Measurements from ENCODE around the gene RALGPS2.

Gene RALGPS2

DNA sequence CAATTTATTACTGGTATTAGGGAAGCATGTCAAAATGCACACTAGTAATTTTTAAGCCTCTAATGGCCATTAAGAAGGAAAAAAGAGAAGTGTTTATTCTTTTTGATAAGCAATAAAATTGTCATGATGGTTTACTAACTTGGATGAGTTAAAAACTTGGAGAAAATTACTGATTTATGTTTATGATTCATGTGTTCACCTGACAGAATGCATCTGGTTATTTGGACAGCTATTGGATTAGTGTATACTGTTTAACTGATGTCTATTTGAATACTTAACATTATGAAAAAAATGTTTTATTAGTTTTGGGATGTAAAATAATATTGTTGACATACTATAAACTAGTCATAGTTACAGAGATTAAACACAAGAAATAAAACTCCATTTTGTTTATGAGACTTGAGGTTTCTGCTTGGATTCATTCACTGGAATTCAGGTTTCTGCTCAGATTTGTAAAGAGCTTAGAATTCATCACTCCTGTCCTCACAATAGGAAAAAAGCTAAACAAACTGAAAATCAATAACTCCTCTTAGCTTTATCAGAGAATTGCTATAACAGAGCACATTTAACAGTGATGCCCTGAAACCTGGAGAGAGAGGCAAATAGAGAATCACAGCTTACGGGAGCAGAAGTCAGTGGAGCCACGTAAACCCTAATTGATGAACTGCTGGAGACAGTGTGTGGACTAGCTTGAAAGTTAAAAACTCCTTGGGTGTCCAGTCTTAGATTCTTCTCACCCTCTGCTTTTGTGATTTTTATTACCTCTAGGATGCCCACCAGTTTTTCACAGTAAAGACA lies 56.7 kb downstream of the RALGPS2 start:
- Histone ChIP-seq H3K4me1 (ENCODE audit: control insufficient read depth in 2 of 2, insufficient read depth in 1 of 2, low read depth in 1 of 2, low read length in 2 of 2) (no peaks in the 10 kb centered on the region), H2BK5ac (ENCODE audit: low read length) (no peak overlapping the region), H2BK12ac (ENCODE audit: low read length) (no peak overlapping the region), H2AK5ac (ENCODE audit: low read depth, low read length) (no peak overlapping the region), H3K23ac (ENCODE audit: low read depth, low read length, poor library complexity) (no peak overlapping the region), H3K27me3 (ENCODE audit: control insufficient read depth in 3 of 3, insufficient read depth in 3 of 3, low read depth in 1 of 3, low read length in 3 of 3) (no peaks in the 10 kb centered on the region), H2BK15ac (ENCODE audit: low read length) (no peak overlapping the region), H2BK120ac (ENCODE audit: low read depth, low read length) (no peak overlapping the region), H3K9me3 (replicated peaks in 1 of 2; ENCODE audit: control insufficient read depth in 2 of 2, insufficient read depth in 1 of 2, low read depth in 1 of 2, low read length in 2 of 2) (peaks cover 0 to under 1% of the 10 kb centered on the region in 2 donors), H3K14ac (ENCODE audit: low read length) (no peak overlapping the region), H3K79me1 (ENCODE audit: low read depth, low read length) (no peaks in the 10 kb centered on the region), H4K91ac (ENCODE audit: low read depth, low read length, poor library complexity) (no peak overlapping the region), H3K36me3 (replicated peaks in 1 of 2; ENCODE audit: control insufficient read depth in 2 of 2, insufficient read depth in 2 of 2, low read length in 2 of 2) (peaks cover 0 to 30% of the 10 kb centered on the region in 2 donors), H3K27ac (replicated peaks; ENCODE audit: low read length) (no peak overlapping the region), H3K9ac (ENCODE audit: low read depth, low read length, poor library complexity) (no peak overlapping the region), H3K18ac (ENCODE audit: low read length) (no peak overlapping the region), H3K4me3 (ENCODE audit: low read length in 2 of 2) (no peak overlapping the region), H3K4me2 (ENCODE audit: insufficient read depth, low read length, poor library complexity, severe bottlenecking) (no peak overlapping the region), H4K8ac (ENCODE audit: low read depth, low read length) (no peak overlapping the region), H2AFZ (ENCODE audit: low read length) (no peak overlapping the region), H3K4ac (ENCODE audit: low read length) (no peak overlapping the region)
- WGBS, 2 donors (ENCODE audit: extremely low coverage in 2 of 2, insufficient read length in 2 of 2, insufficient replicate concordance in 1 of 2), result no CpG with 5 or more reads among the region's 2 CpGs
- DNase-seq (ENCODE audit: low spot score), result no peak

DNA sequence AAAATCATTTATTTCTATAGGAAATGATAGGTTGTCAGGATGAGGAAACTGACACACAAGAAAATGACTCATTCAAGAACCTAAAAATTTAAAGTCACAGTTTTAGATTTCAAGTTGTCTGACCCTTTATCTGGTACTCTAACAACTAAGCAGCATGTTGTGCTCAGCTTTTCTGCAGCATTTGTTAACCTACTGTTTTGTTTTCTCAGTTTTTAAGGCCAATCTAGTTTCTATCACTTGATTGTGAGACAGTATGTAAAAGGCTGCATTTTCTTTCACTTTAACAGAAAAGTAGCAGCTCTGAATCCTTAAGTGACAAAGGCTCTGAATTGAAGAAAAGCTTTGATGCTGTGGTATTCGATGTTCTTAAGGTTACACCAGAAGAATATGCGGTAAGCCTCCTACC lies 59.1 kb downstream of the RALGPS2 start:
- H3K9ac ChIP-seq (ENCODE audit: low read depth, low read length, poor library complexity), result no peak overlapping the region
- H3K36me3 ChIP-seq (replicated peaks in 1 of 2; ENCODE audit: control insufficient read depth in 2 of 2, insufficient read depth in 2 of 2, low read length in 2 of 2), result peaks cover 0 to 30% of the 10 kb centered on the region in 2 donors
- H3K4ac ChIP-seq (ENCODE audit: low read length), result no peak overlapping the region
- no peak overlapping the region for H3K23ac ChIP-seq (ENCODE audit: low read depth, low read length, poor library complexity)
- no peak overlapping the region for H3K27ac ChIP-seq (replicated peaks; ENCODE audit: low read length)
- no peak overlapping the region for H3K18ac ChIP-seq (ENCODE audit: low read length)
- H4K91ac ChIP-seq (ENCODE audit: low read depth, low read length, poor library complexity), result no peak overlapping the region
- H2BK15ac ChIP-seq (ENCODE audit: low read length), result no peak overlapping the region
- no peaks in the 10 kb centered on the region for H3K9me3 ChIP-seq (replicated peaks in 1 of 2; ENCODE audit: control insufficient read depth in 2 of 2, insufficient read depth in 1 of 2, low read depth in 1 of 2, low read length in 2 of 2)
- no peak overlapping the region for H3K4me3 ChIP-seq (ENCODE audit: low read length in 2 of 2)
- H2AFZ ChIP-seq (ENCODE audit: low read length), result no peak overlapping the region
- H3K27me3 ChIP-seq (ENCODE audit: control insufficient read depth in 3 of 3, insufficient read depth in 3 of 3, low read depth in 1 of 3, low read length in 3 of 3), result no peaks in the 10 kb centered on the region
- WGBS, 2 donors (ENCODE audit: extremely low coverage in 2 of 2, insufficient read length in 2 of 2, insufficient replicate concordance in 1 of 2), result no CpG with 5 or more reads among the region's 2 CpGs
- H2AK5ac ChIP-seq (ENCODE audit: low read depth, low read length), result no peak overlapping the region
- H4K8ac ChIP-seq (ENCODE audit: low read depth, low read length), result no peak overlapping the region
- H3K79me1 ChIP-seq (ENCODE audit: low read depth, low read length), result no peaks in the 10 kb centered on the region
- no peak overlapping the region for H2BK12ac ChIP-seq (ENCODE audit: low read length)
- H2BK5ac ChIP-seq (ENCODE audit: low read length), result no peak overlapping the region
- H3K4me1 ChIP-seq (ENCODE audit: control insufficient read depth in 2 of 2, insufficient read depth in 1 of 2, low read depth in 1 of 2, low read length in 2 of 2), result no peaks in the 10 kb centered on the region
- H2BK120ac ChIP-seq (ENCODE audit: low read depth, low read length), result no peak overlapping the region
- H3K4me2 ChIP-seq (ENCODE audit: insufficient read depth, low read length, poor library complexity, severe bottlenecking), result no peak overlapping the region
- DNase-seq (ENCODE audit: low spot score), result no peak
- H3K14ac ChIP-seq (ENCODE audit: low read length), result no peak overlapping the region

DNA sequence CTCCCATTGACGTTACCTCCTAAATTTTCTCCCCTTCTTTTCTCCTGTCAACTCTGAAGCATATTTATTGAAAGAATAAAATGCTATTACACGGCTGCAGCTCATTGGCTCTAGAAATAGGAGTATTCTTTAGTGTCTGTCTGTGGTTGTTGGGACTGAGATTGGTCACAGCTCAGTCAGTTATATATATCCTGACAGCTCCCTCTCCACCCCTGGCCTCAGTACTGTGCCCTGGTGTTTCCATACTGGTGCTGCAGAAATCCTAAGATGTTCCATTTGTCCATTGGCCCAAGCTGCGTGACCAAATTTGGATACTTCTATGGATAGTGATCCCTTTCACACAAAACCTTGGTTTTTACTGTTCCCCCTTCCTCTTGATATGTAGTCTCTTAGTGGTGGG lies 67.3 kb downstream of the RALGPS2 start:
- Histone ChIP-seq H3K4me2 (ENCODE audit: insufficient read depth, low read length, poor library complexity, severe bottlenecking) (no peak overlapping the region), H3K79me1 (ENCODE audit: low read depth, low read length) (no peaks in the 10 kb centered on the region), H2BK120ac (ENCODE audit: low read depth, low read length) (no peak overlapping the region), H3K27me3 (ENCODE audit: control insufficient read depth in 3 of 3, insufficient read depth in 3 of 3, low read depth in 1 of 3, low read length in 3 of 3) (no peaks in the 10 kb centered on the region), H2BK12ac (ENCODE audit: low read length) (no peak overlapping the region), H2AK5ac (ENCODE audit: low read depth, low read length) (no peak overlapping the region), H3K4me1 (ENCODE audit: control insufficient read depth in 2 of 2, insufficient read depth in 1 of 2, low read depth in 1 of 2, low read length in 2 of 2) (no peaks in the 10 kb centered on the region), H2AFZ (ENCODE audit: low read length) (no peak overlapping the region), H3K9ac (ENCODE audit: low read depth, low read length, poor library complexity) (no peak overlapping the region), H3K18ac (ENCODE audit: low read length) (no peak overlapping the region), H4K8ac (ENCODE audit: low read depth, low read length) (no peak overlapping the region), H3K36me3 (replicated peaks in 1 of 2; ENCODE audit: control insufficient read depth in 2 of 2, insufficient read depth in 2 of 2, low read length in 2 of 2) (peaks cover 0 to 4% of the 10 kb centered on the region in 2 donors), H3K14ac (ENCODE audit: low read length) (no peak overlapping the region), H3K4me3 (ENCODE audit: low read length in 2 of 2) (no peak overlapping the region), H3K23ac (ENCODE audit: low read depth, low read length, poor library complexity) (no peak overlapping the region), H4K91ac (ENCODE audit: low read depth, low read length, poor library complexity) (no peak overlapping the region), H3K9me3 (replicated peaks in 1 of 2; ENCODE audit: control insufficient read depth in 2 of 2, insufficient read depth in 1 of 2, low read depth in 1 of 2, low read length in 2 of 2) (no peaks in the 10 kb centered on the region), H2BK15ac (ENCODE audit: low read length) (no peak overlapping the region), H3K4ac (ENCODE audit: low read length) (no peak overlapping the region), H2BK5ac (ENCODE audit: low read length) (no peak overlapping the region), H3K27ac (replicated peaks; ENCODE audit: low read length) (no peak overlapping the region)
- no CpG with 5 or more reads among the region's 3 CpGs for WGBS, 2 donors (ENCODE audit: extremely low coverage in 2 of 2, insufficient read length in 2 of 2, insufficient replicate concordance in 1 of 2)
- DNase-seq (ENCODE audit: low spot score), result no peak

DNA sequence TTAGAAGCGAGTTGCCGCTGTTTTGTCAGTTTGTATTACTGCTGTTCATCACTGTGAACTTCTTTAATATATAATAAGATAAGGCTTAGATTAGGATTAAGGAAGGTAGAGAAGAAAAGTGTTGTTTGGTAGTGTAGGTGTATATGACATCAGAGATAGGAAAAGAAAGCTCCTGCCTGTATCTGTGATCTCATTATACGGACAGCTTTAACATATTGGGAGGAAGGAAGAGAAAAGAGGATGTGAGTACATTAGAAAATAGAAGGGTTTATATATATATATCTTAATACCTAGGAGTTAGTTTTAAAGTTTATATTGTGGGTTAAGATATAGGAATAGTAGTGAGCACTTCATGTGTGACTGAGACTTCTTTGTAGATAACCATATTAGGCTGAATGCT lies 71.0 kb downstream of the RALGPS2 start:
- no peak overlapping the region for H2BK120ac ChIP-seq (ENCODE audit: low read depth, low read length)
- no peak overlapping the region for H2AFZ ChIP-seq (ENCODE audit: low read length)
- no peak overlapping the region for H3K4ac ChIP-seq (ENCODE audit: low read length)
- no peak overlapping the region for H3K4me3 ChIP-seq (ENCODE audit: low read length in 2 of 2)
- no peak overlapping the region for H3K14ac ChIP-seq (ENCODE audit: low read length)
- DNase-seq (ENCODE audit: low spot score), result no peak
- no peaks in the 10 kb centered on the region for H3K4me1 ChIP-seq (ENCODE audit: control insufficient read depth in 2 of 2, insufficient read depth in 1 of 2, low read depth in 1 of 2, low read length in 2 of 2)
- no CpG with 5 or more reads among the region's 3 CpGs for WGBS, 2 donors (ENCODE audit: extremely low coverage in 2 of 2, insufficient read length in 2 of 2, insufficient replicate concordance in 1 of 2)
- no peaks in the 10 kb centered on the region for H3K79me1 ChIP-seq (ENCODE audit: low read depth, low read length)
- H4K91ac ChIP-seq (ENCODE audit: low read depth, low read length, poor library complexity), result no peak overlapping the region
- H3K4me2 ChIP-seq (ENCODE audit: insufficient read depth, low read length, poor library complexity, severe bottlenecking), result no peak overlapping the region
- no peak overlapping the region for H3K23ac ChIP-seq (ENCODE audit: low read depth, low read length, poor library complexity)
- H3K36me3 ChIP-seq (replicated peaks in 1 of 2; ENCODE audit: control insufficient read depth in 2 of 2, insufficient read depth in 2 of 2, low read length in 2 of 2), result peaks cover 1 to 12% of the 10 kb centered on the region in 2 donors
- no peak overlapping the region for H4K8ac ChIP-seq (ENCODE audit: low read depth, low read length)
- no peak overlapping the region for H2BK12ac ChIP-seq (ENCODE audit: low read length)
- H2BK5ac ChIP-seq (ENCODE audit: low read length), result no peak overlapping the region
- H3K18ac ChIP-seq (ENCODE audit: low read length), result no peak overlapping the region
- no peak overlapping the region for H2BK15ac ChIP-seq (ENCODE audit: low read length)
- H3K27me3 ChIP-seq (ENCODE audit: control insufficient read depth in 3 of 3, insufficient read depth in 3 of 3, low read depth in 1 of 3, low read length in 3 of 3), result no peaks in the 10 kb centered on the region
- no peak overlapping the region for H3K9ac ChIP-seq (ENCODE audit: low read depth, low read length, poor library complexity)
- H3K27ac ChIP-seq (replicated peaks; ENCODE audit: low read length), result no peak overlapping the region
- no peak overlapping the region for H2AK5ac ChIP-seq (ENCODE audit: low read depth, low read length)
- peaks cover 0 to 5% of the 10 kb centered on the region in 2 donors for H3K9me3 ChIP-seq (replicated peaks in 1 of 2; ENCODE audit: control insufficient read depth in 2 of 2, insufficient read depth in 1 of 2, low read depth in 1 of 2, low read length in 2 of 2)
